Ishikawa (cell line): ENCODE measurements around the gene TGFBR3L.

Experiments used
- CEBPB ChIP-seq: IDR thresholded peaks from 2 replicates; pipeline ENCODE4 v1.6.1; 2012
- CREB1 ChIP-seq: IDR thresholded peaks from 2 replicates; pipeline ENCODE4 v1.6.1; 2012; ENCODE audit warnings: low read depth
- EGR1 ChIP-seq: IDR thresholded peaks from 2 replicates; pipeline ENCODE4 v1.6.1; 2012
- EP300 ChIP-seq: IDR thresholded peaks from 2 replicates; pipeline ENCODE4 v1.6.1; 2012; ENCODE audit warnings: borderline replicate concordance
- FOXM1 ChIP-seq: IDR thresholded peaks from 2 replicates; pipeline ENCODE4 v1.6.1; 2012; ENCODE audit warnings: low read depth, borderline replicate concordance
- NFIC ChIP-seq: IDR thresholded peaks from 2 replicates; pipeline ENCODE4 v1.6.1; 2012
- RAD21 ChIP-seq: IDR thresholded peaks from 2 replicates; pipeline ENCODE4 v1.6.1; 2012; ENCODE audit warnings: low read depth
- TAF1 ChIP-seq: IDR thresholded peaks from 2 replicates; pipeline ENCODE4 v1.6.1; 2012; ENCODE audit warnings: low read depth, mild to moderate bottlenecking
- TCF12 ChIP-seq: IDR thresholded peaks from 2 replicates; pipeline ENCODE4 v1.6.1; 2012; ENCODE audit warnings: low read depth
- TEAD4 ChIP-seq: IDR thresholded peaks from 2 replicates; pipeline ENCODE4 v1.6.1; 2012
- YY1 ChIP-seq: IDR thresholded peaks from 2 replicates; pipeline ENCODE4 v1.6.1; 2012; ENCODE audit warnings: low read depth
- ZBTB7A ChIP-seq: IDR thresholded peaks from 2 replicates; pipeline ENCODE4 v1.6.1; 2012; ENCODE audit warnings: low read depth
- TF ChIP-seq, protein P1 (sequence below): IDR thresholded peaks from 2 replicates; pipeline ENCODE4 v1.6.1; 2012
- TF ChIP-seq, protein P2 (sequence below): IDR thresholded peaks from 2 replicates; pipeline ENCODE4 v1.6.1; 2012; ENCODE audit warnings: low read depth, mild to moderate bottlenecking
- TF ChIP-seq, protein P3 (sequence below): IDR thresholded peaks from 2 replicates; pipeline ENCODE4 v1.6.1; 2012

Gene TGFBR3L

DNA sequence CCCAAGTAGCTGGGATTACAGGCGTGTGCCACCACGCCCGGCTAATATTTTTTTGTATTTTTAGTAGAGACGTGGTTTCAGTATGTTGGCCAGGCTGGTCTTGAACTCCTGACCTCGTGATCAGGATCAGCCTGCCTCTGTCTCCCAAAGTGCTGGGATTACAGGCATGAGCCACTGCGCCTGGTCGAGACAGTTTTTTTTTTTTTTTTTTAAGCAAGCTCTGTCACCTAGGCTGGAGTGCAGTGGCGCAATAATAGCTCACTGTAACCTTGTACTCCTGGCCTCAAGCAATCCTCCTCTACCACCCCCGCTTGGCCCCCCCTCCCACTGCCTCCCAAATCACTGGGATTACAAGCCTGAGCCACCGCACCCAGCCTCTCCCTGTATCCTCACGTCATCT lies 17.3 kb upstream of the TGFBR3L start:
- no peak for TF ChIP-seq RAD21
- TF ChIP-seq, protein P1, sequence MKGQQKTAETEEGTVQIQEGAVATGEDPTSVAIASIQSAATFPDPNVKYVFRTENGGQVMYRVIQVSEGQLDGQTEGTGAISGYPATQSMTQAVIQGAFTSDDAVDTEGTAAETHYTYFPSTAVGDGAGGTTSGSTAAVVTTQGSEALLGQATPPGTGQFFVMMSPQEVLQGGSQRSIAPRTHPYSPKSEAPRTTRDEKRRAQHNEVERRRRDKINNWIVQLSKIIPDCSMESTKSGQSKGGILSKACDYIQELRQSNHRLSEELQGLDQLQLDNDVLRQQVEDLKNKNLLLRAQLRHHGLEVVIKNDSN, result no peak
- TF ChIP-seq NFIC, result no peak
- TF ChIP-seq EP300, result no peak
- TF ChIP-seq TEAD4, result no peak
- TF ChIP-seq, protein P2, sequence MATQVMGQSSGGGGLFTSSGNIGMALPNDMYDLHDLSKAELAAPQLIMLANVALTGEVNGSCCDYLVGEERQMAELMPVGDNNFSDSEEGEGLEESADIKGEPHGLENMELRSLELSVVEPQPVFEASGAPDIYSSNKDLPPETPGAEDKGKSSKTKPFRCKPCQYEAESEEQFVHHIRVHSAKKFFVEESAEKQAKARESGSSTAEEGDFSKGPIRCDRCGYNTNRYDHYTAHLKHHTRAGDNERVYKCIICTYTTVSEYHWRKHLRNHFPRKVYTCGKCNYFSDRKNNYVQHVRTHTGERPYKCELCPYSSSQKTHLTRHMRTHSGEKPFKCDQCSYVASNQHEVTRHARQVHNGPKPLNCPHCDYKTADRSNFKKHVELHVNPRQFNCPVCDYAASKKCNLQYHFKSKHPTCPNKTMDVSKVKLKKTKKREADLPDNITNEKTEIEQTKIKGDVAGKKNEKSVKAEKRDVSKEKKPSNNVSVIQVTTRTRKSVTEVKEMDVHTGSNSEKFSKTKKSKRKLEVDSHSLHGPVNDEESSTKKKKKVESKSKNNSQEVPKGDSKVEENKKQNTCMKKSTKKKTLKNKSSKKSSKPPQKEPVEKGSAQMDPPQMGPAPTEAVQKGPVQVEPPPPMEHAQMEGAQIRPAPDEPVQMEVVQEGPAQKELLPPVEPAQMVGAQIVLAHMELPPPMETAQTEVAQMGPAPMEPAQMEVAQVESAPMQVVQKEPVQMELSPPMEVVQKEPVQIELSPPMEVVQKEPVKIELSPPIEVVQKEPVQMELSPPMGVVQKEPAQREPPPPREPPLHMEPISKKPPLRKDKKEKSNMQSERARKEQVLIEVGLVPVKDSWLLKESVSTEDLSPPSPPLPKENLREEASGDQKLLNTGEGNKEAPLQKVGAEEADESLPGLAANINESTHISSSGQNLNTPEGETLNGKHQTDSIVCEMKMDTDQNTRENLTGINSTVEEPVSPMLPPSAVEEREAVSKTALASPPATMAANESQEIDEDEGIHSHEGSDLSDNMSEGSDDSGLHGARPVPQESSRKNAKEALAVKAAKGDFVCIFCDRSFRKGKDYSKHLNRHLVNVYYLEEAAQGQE, result no peak
- no peak for TF ChIP-seq YY1
- no peak for TF ChIP-seq FOXM1
- TF ChIP-seq TAF1, result no peak
- TF ChIP-seq CEBPB, result no peak

DNA sequence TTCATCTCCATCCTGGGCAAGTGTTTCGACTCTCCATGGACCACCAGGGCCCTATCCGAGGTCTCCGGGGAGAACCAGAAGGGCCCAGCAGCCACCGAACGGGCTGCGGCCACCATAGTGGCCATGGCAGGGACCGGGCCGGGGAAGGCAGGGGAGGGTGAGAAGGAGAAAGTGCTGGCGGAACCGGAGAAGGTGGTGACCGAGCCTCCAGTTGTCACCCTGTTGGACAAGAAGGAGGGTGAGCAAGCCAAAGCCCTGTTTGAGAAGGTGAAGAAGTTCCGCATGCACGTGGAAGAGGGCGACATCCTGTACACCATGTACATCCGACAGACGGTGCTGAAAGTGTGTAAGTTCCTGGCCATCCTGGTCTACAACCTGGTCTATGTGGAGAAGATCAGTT lies 15.7 kb upstream of the TGFBR3L start:
- TF ChIP-seq TCF12 (no peak), TAF1 (no peak), RAD21 (no peak), CREB1 (no peak)
- TF ChIP-seq, protein P3, sequence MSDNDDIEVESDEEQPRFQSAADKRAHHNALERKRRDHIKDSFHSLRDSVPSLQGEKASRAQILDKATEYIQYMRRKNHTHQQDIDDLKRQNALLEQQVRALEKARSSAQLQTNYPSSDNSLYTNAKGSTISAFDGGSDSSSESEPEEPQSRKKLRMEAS, result no peak
- TF ChIP-seq, protein P1, result no peak

DNA sequence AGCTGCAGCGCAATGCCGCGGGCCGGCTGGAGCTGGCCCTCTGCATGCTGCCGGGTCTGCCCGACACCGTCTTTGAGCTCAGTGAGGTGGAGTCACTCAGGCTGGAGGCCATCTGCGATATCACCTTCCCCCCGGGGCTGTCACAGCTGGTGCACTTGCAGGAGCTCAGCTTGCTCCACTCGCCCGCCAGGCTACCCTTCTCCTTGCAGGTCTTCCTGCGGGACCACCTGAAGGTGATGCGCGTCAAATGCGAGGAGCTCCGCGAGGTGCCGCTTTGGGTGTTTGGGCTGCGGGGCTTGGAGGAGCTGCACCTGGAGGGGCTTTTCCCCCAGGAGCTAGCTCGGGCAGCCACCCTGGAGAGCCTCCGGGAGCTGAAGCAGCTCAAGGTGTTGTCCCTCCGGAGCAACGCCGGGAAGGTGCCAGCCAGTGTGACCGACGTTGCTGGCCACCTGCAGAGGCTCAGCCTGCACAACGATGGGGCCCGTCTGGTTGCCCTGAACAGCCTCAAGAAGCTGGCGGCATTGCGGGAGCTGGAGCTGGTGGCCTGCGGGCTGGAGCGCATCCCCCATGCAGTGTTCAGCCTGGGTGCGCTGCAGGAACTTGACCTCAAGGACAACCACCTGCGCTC lies 14.8 kb upstream of the TGFBR3L start:
- TF ChIP-seq NFIC (no peak), RAD21 (no peak), TEAD4 (no peak), CEBPB (no peak), EP300 (no peak), YY1 (no peak), EGR1 (no peak), TCF12 (no peak), CREB1 (no peak), FOXM1 (no peak), ZBTB7A (no peak), TAF1 (no peak)
- TF ChIP-seq, protein P3, result no peak
- TF ChIP-seq, protein P1, result no peak
- TF ChIP-seq, protein P2, result no peak

DNA sequence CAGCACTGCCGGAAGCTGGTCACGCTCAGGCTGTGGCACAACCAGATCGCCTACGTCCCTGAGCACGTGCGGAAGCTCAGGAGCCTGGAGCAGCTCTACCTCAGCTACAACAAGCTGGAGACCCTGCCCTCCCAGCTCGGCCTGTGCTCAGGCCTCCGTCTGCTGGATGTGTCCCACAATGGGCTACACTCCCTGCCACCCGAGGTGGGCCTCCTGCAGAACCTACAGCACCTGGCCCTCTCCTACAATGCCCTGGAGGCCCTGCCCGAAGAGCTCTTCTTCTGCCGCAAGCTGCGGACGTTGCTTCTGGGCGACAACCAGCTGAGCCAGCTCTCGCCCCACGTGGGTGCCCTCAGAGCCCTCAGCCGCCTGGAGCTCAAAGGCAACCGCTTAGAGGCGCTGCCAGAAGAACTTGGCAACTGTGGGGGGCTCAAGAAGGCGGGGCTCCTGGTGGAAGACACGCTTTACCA lies 14.2 kb upstream of the TGFBR3L start:
- TF ChIP-seq NFIC (no peak), TAF1 (no peak), CREB1 (no peak), EP300 (no peak), CEBPB (no peak), TEAD4 (no peak), ZBTB7A (no peak), FOXM1 (no peak), YY1 (no peak), EGR1 (no peak)
- TF ChIP-seq, protein P3, result no peak
- TF ChIP-seq, protein P1, result no peak

DNA sequence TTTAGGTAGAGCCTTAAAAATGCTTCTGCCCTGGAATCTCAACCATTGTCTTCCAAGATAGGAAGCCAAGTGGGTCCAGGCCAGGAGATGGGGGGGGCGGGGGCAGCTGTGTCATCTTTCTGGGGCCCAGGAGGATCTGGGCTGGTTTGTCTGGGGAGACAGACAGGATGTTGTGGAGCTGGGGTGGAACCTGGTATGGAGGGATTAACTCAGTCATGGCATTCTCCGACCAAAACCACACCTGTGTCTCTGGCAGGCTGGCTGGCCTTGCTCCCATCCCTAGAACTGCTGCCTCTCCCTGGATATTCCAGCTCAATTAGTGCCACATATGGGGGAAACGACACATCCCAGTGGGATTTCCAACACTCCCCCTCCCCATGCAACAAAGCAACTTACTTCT lies 13.7 kb upstream of the TGFBR3L start:
- no peak for TF ChIP-seq EP300
- TF ChIP-seq, protein P1, result no peak
- no peak for TF ChIP-seq RAD21
- TF ChIP-seq, protein P2, result no peak
- TF ChIP-seq TAF1, result no peak
- no peak for TF ChIP-seq CEBPB
- no peak for TF ChIP-seq NFIC
- TF ChIP-seq CREB1, result no peak
- TF ChIP-seq, protein P3, result no peak
